A549 (cell line): ENCODE measurements around the gene MUC6.

ENCODE experiments used
- BHLHE40 ChIP-seq: IDR thresholded peaks from 2 replicates; pipeline ENCODE4 v1.6.1; 2012; ENCODE audit warnings: low read depth, low read length, inconsistent platforms
- EP300 ChIP-seq, 2 experiments: fragments of >200 bp; sonication (Bioruptor Twin); formaldehyde crosslinking; IDR thresholded peaks; 2 replicates in 1 of 2; 3 replicates in 1 of 2; pipeline ENCODE4 v1.6.1; 2016 to 2017
- HOXB5 ChIP-seq: fragments of 250-450 bp; sonication (Bioruptor Pico); IDR thresholded peaks from 2 replicates; pipeline ENCODE4 v1.5.0; 2020; ENCODE audit warnings: mild to moderate bottlenecking, moderate library complexity
- NFE2L2 ChIP-seq: fragments of 150-350 bp; conservative IDR thresholded peaks from 2 replicates; pipeline ENCODE4 v1.6.1; 2014; ENCODE audit warnings: low read length
- NR3C1 ChIP-seq: fragments of >200 bp; sonication (Bioruptor Twin); formaldehyde crosslinking; IDR thresholded peaks from 3 replicates; pipeline ENCODE4 v1.6.1; 2017
- POLR2A ChIP-seq: IDR thresholded peaks from 2 replicates; pipeline ENCODE4 v1.6.1; 2012; ENCODE audit warnings: mild to moderate bottlenecking, low read length
- POLR2AphosphoS2 ChIP-seq: conservative IDR thresholded peaks from 2 replicates; pipeline ENCODE4 v1.6.1; 2012; ENCODE audit warnings: low read length, improper control_type of control experiment, inconsistent platforms
- RAD21 ChIP-seq, 2 experiments: fragments of >200 bp in 1 of 2; sonication (Bioruptor Twin) in 1 of 2; formaldehyde crosslinking in 1 of 2; IDR thresholded peaks in 1 of 2; conservative IDR thresholded peaks in 1 of 2; 2 replicates in 1 of 2; 3 replicates in 1 of 2; pipeline ENCODE4 v1.6.1; 2012 to 2018; ENCODE audit warnings: inconsistent platforms in 1 of 2
- ZFP36 ChIP-seq: fragments of 450-650 bp; IDR thresholded peaks from 2 replicates; pipeline ENCODE4 v1.6.1; 2014; ENCODE audit warnings: borderline replicate concordance; ENCODE audit not compliant: partially characterized antibody
- TF ChIP-seq, protein P1 (sequence below): fragments of >200 bp; sonication (Bioruptor Twin); formaldehyde crosslinking; IDR thresholded peaks from 3 replicates; pipeline ENCODE4 v1.5.1; 2016
- TF ChIP-seq, protein P2 (sequence below): IDR thresholded peaks from 2 replicates; pipeline ENCODE4 v1.6.1; 2012; ENCODE audit warnings: low read depth, borderline replicate concordance
- TF ChIP-seq, protein P3 (sequence below): fragments of 200-600 bp; sonication (generic); IDR thresholded peaks from 2 replicates; pipeline ENCODE4 v1.6.1; 2016; ENCODE audit warnings: antibody characterized with exemption, mild to moderate bottlenecking, moderate library complexity
- TF ChIP-seq, protein P4 (sequence below): fragments of 150-350 bp; IDR thresholded peaks from 2 replicates; pipeline ENCODE4 v1.6.1; 2014; ENCODE audit warnings: low read depth, mild to moderate bottlenecking, low read length

DNA sequence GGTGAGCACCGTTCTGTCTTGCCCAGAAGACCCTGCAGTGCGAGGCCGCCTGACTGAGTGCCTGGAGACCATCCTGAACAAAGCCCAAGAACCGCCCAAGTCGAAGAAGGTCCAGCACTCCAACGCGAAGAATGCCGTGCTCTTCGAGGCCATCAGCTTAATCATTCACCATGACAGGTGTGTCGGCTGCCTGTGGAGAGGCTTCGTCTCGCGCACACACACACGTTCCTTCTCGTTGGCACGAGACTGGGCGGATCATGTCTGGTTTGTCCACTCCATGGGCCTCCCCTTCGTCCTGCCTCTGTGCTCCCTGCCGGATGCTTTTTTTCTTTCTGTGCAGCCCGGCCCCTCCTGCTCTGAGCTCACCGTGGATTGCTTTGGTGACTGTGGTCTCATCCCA, 51.1 kb downstream of the MUC6 start:
- TF ChIP-seq EP300 (IDR thresholded peaks at IDR 0.05) (no peak), NR3C1 (no peak), BHLHE40 (no peak), HOXB5 (CRISPR knock-in tag) (no peak), POLR2A (no peak), ZFP36 (no peak), POLR2AphosphoS2 (no peak), NFE2L2 (no peak), RAD21 (conservative IDR thresholded peaks at IDR 0.05 in 1 of 2, IDR thresholded peaks at IDR 0.05 in 1 of 2) (no peak)
- TF ChIP-seq, protein P1, sequence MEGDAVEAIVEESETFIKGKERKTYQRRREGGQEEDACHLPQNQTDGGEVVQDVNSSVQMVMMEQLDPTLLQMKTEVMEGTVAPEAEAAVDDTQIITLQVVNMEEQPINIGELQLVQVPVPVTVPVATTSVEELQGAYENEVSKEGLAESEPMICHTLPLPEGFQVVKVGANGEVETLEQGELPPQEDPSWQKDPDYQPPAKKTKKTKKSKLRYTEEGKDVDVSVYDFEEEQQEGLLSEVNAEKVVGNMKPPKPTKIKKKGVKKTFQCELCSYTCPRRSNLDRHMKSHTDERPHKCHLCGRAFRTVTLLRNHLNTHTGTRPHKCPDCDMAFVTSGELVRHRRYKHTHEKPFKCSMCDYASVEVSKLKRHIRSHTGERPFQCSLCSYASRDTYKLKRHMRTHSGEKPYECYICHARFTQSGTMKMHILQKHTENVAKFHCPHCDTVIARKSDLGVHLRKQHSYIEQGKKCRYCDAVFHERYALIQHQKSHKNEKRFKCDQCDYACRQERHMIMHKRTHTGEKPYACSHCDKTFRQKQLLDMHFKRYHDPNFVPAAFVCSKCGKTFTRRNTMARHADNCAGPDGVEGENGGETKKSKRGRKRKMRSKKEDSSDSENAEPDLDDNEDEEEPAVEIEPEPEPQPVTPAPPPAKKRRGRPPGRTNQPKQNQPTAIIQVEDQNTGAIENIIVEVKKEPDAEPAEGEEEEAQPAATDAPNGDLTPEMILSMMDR = no peak
- TF ChIP-seq, protein P2, sequence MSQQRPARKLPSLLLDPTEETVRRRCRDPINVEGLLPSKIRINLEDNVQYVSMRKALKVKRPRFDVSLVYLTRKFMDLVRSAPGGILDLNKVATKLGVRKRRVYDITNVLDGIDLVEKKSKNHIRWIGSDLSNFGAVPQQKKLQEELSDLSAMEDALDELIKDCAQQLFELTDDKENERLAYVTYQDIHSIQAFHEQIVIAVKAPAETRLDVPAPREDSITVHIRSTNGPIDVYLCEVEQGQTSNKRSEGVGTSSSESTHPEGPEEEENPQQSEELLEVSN = no peak
- TF ChIP-seq, protein P3, sequence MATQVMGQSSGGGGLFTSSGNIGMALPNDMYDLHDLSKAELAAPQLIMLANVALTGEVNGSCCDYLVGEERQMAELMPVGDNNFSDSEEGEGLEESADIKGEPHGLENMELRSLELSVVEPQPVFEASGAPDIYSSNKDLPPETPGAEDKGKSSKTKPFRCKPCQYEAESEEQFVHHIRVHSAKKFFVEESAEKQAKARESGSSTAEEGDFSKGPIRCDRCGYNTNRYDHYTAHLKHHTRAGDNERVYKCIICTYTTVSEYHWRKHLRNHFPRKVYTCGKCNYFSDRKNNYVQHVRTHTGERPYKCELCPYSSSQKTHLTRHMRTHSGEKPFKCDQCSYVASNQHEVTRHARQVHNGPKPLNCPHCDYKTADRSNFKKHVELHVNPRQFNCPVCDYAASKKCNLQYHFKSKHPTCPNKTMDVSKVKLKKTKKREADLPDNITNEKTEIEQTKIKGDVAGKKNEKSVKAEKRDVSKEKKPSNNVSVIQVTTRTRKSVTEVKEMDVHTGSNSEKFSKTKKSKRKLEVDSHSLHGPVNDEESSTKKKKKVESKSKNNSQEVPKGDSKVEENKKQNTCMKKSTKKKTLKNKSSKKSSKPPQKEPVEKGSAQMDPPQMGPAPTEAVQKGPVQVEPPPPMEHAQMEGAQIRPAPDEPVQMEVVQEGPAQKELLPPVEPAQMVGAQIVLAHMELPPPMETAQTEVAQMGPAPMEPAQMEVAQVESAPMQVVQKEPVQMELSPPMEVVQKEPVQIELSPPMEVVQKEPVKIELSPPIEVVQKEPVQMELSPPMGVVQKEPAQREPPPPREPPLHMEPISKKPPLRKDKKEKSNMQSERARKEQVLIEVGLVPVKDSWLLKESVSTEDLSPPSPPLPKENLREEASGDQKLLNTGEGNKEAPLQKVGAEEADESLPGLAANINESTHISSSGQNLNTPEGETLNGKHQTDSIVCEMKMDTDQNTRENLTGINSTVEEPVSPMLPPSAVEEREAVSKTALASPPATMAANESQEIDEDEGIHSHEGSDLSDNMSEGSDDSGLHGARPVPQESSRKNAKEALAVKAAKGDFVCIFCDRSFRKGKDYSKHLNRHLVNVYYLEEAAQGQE = no peak
- TF ChIP-seq, protein P4, sequence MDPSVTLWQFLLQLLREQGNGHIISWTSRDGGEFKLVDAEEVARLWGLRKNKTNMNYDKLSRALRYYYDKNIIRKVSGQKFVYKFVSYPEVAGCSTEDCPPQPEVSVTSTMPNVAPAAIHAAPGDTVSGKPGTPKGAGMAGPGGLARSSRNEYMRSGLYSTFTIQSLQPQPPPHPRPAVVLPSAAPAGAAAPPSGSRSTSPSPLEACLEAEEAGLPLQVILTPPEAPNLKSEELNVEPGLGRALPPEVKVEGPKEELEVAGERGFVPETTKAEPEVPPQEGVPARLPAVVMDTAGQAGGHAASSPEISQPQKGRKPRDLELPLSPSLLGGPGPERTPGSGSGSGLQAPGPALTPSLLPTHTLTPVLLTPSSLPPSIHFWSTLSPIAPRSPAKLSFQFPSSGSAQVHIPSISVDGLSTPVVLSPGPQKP = no peak
